Retinal pigment epithelial cell (primary cell): Measurements from ENCODE around the gene SPOCK3.

Experiments used
- DNase-seq: peaks from one replicate; pipeline ENCODE4 v3.0.0-alpha.2; 2010; ENCODE audit warnings: low read depth
- H3K4me3 ChIP-seq: 2 replicates; pipeline ENCODE4 v1.5.1; 2011; ENCODE audit warnings: mild to moderate bottlenecking, low read length, control low read depth, moderate library complexity
- CTCF ChIP-seq: conservative IDR thresholded peaks from 2 replicates; pipeline ENCODE4 v1.5.1; 2011; ENCODE audit warnings: low read depth, low read length, control low read depth, inconsistent platforms

Gene SPOCK3

GRCh38 chr4:166941629-166942028 lies 292.7 kb downstream of the SPOCK3 start:
- no peak overlapping the region for H3K4me3 ChIP-seq
- DNase-seq = peak; percentile 47
- no peak for TF ChIP-seq CTCF

GRCh38 chr4:166930464-166930863 lies 303.8 kb downstream of the SPOCK3 start:
- no peak for TF ChIP-seq CTCF
- no peak overlapping the region for H3K4me3 ChIP-seq
- no peak for DNase-seq

DNA sequence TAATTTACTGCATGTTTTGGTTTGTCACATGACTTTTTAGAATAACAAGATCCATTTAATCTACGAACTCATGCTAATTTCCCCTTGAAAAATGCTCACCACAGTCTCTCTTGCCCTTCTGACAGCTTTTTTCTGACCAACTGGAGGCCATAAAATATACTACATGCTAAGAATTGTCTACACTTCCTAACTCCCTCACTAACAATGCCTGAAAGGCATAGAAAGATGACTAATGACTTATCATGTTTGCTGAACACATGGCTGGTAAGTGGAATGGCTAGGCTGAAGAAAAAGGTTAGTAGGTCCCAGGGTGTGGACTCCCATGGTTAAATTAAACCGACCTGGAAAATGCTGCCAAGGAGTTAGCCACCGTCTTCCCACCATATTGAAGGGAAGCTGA lies 309.9 kb downstream of the SPOCK3 start:
- H3K4me3 ChIP-seq = no peak overlapping the region
- TF ChIP-seq CTCF = no peak
- DNase-seq = no peak

GRCh38 chr4:166913926-166914325 lies 320.4 kb downstream of the SPOCK3 start:
- no peak for DNase-seq
- no peak overlapping the region for H3K4me3 ChIP-seq
- TF ChIP-seq CTCF = no peak

- no peak for TF ChIP-seq CTCF
- no peak overlapping the region for H3K4me3 ChIP-seq
- no peak for DNase-seq
Measured at GRCh38 chr4:166903408-166903807, 330.9 kb downstream of the SPOCK3 start.

- H3K4me3 ChIP-seq = no peak overlapping the region
- no peak for TF ChIP-seq CTCF
- DNase-seq = no peak
Measured at GRCh38 chr4:166902941-166903340, 331.4 kb downstream of the SPOCK3 start.

GRCh38 chr4:166896254-166896653 lies 338.0 kb downstream of the SPOCK3 start:
- DNase-seq = no peak

More at GRCh38 chr4:166896254-166896653, 338.0 kb downstream of the SPOCK3 start:
- H3K4me3 ChIP-seq = no peak overlapping the region
- no peak for TF ChIP-seq CTCF
